GM18870 (cell line): ENCODE measurements around the gene KLHDC7A.

Experiments used
- ATAC-seq: cut with Tn5 transposase; IDR thresholded peaks from one replicate; pipeline ENCODE4 v1.9.1; 2021; ENCODE audit warnings: moderate library complexity; ENCODE audit not compliant: unreplicated experiment

KLHDC7A gene

GRCh38 chr1:18501833-18502232, 21.1 kb downstream of the KLHDC7A start:
- ATAC-seq = no peak

GRCh38 chr1:18504609-18505008, 23.9 kb downstream of the KLHDC7A start:
- no peak for ATAC-seq

GRCh38 chr1:18505666-18506065, 24.9 kb downstream of the KLHDC7A start:
- no peak for ATAC-seq

GRCh38 chr1:18508084-18508483, 27.4 kb downstream of the KLHDC7A start:
- no peak for ATAC-seq

GRCh38 chr1:18511149-18511873, 30.6 kb downstream of the KLHDC7A start:
- no peak for ATAC-seq

GRCh38 chr1:18511874-18512150, 31.1 kb downstream of the KLHDC7A start:
- no peak for ATAC-seq

- no peak for ATAC-seq
Measured at GRCh38 chr1:18512883-18513282, 32.2 kb downstream of the KLHDC7A start.

GRCh38 chr1:18513995-18514394, 33.3 kb downstream of the KLHDC7A start:
- no peak for ATAC-seq

- ATAC-seq = no peak
Measured at GRCh38 chr1:18515120-18515667, 34.5 kb downstream of the KLHDC7A start.

- ATAC-seq = no peak
Measured at GRCh38 chr1:18516473-18516872, 35.7 kb downstream of the KLHDC7A start.

- ATAC-seq = no peak
Measured at GRCh38 chr1:18526436-18527275, 45.9 kb downstream of the KLHDC7A start.

GRCh38 chr1:18527514-18527913, 46.8 kb downstream of the KLHDC7A start:
- no peak for ATAC-seq

GRCh38 chr1:18527921-18528320, 47.2 kb downstream of the KLHDC7A start:
- ATAC-seq = no peak

- ATAC-seq = no peak
Measured at GRCh38 chr1:18528616-18529015, 47.9 kb downstream of the KLHDC7A start.

- no peak for ATAC-seq
Measured at GRCh38 chr1:18529714-18530113, 49.0 kb downstream of the KLHDC7A start.

- ATAC-seq = no peak
Measured at GRCh38 chr1:18530587-18531502, 50.1 kb downstream of the KLHDC7A start.

GRCh38 chr1:18531503-18531845, 50.7 kb downstream of the KLHDC7A start:
- ATAC-seq = no peak

GRCh38 chr1:18532390-18533170, 51.9 kb downstream of the KLHDC7A start:
- no peak for ATAC-seq

- ATAC-seq = no peak
Measured at GRCh38 chr1:18533259-18533658, 52.5 kb downstream of the KLHDC7A start.

- no peak for ATAC-seq
Measured at GRCh38 chr1:18534810-18535205, 54.1 kb downstream of the KLHDC7A start.
